ENCODE measurements around the gene GPC5.

The GPC5 gene

DNA sequence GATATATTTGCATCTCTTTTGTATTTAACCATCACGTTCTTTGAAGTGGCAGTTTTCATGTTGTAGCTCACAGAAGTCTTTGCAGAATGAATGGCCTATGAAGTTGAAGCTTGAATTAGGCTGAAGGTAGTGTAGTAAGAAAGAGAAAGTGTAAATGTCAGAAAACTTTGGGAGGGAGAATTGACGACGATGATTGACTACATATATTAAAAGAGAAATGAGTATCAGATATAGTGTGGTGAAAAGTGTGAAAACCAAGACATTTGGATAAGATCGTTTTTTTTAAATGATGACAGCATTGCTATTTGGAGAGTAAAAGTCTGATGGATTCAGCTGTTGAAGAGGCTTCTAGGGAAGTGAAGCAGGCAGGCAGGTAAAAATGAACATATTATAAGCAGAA is 14.6 kb upstream of the GPC5 start:
- H3K4me3 ChIP-seq (IDR thresholded peaks at IDR 0.05; ENCODE audit: insufficient read depth, low read depth, low read length), result no peak overlapping the region
- no peaks in the 10 kb centered on the region for H3K27me3 ChIP-seq (ENCODE audit: insufficient read depth, low read depth)
- H3K79me2 ChIP-seq (ENCODE audit: insufficient read depth, low read depth), result no peaks in the 10 kb centered on the region
- no peak overlapping the region for H3K4me2 ChIP-seq
- H3K27ac ChIP-seq, result no peak overlapping the region
- H4K20me1 ChIP-seq (ENCODE audit: insufficient read depth), result no peaks in the 10 kb centered on the region
- no peak overlapping the region for H2AFZ ChIP-seq (ENCODE audit: low read depth)
- H3K4me1 ChIP-seq (ENCODE audit: low read depth, poor library complexity, severe bottlenecking), result no peaks in the 10 kb centered on the region
- H3K9ac ChIP-seq, result no peak overlapping the region
- TF ChIP-seq, protein P1, sequence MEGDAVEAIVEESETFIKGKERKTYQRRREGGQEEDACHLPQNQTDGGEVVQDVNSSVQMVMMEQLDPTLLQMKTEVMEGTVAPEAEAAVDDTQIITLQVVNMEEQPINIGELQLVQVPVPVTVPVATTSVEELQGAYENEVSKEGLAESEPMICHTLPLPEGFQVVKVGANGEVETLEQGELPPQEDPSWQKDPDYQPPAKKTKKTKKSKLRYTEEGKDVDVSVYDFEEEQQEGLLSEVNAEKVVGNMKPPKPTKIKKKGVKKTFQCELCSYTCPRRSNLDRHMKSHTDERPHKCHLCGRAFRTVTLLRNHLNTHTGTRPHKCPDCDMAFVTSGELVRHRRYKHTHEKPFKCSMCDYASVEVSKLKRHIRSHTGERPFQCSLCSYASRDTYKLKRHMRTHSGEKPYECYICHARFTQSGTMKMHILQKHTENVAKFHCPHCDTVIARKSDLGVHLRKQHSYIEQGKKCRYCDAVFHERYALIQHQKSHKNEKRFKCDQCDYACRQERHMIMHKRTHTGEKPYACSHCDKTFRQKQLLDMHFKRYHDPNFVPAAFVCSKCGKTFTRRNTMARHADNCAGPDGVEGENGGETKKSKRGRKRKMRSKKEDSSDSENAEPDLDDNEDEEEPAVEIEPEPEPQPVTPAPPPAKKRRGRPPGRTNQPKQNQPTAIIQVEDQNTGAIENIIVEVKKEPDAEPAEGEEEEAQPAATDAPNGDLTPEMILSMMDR (conservative IDR thresholded peaks at IDR 0.05; ENCODE audit: low read depth, low read length), result no peak
- H3K36me3 ChIP-seq (ENCODE audit: insufficient read depth), result no peaks in the 10 kb centered on the region

DNA sequence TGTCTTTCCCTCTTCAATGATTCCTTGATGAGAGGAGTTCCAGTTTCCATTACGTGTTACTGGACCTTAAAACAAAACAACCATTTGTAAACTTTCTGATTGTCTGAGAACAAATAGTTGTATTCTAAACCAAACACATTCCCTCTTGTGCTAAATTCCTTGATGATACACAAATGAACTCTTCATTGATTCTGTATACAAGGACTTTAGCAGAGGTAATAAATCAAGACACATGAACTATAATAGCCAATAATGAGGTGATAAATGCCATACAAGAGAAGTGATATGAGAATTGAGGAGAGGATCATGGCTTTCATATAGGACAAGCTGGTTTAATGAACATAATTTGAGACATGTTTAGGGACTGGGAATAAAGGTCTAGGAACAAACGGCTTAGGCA is 13.5 kb upstream of the GPC5 start:
- Histone ChIP-seq H4K20me1 (ENCODE audit: insufficient read depth) (no peaks in the 10 kb centered on the region), H3K4me2 (no peak overlapping the region), H3K79me2 (ENCODE audit: insufficient read depth, low read depth) (no peaks in the 10 kb centered on the region), H3K36me3 (ENCODE audit: insufficient read depth) (no peaks in the 10 kb centered on the region), H3K4me3 (IDR thresholded peaks at IDR 0.05; ENCODE audit: insufficient read depth, low read depth, low read length) (no peak overlapping the region), H3K27me3 (ENCODE audit: insufficient read depth, low read depth) (no peaks in the 10 kb centered on the region), H2AFZ (ENCODE audit: low read depth) (no peak overlapping the region), H3K4me1 (ENCODE audit: low read depth, poor library complexity, severe bottlenecking) (no peaks in the 10 kb centered on the region), H3K9ac (no peak overlapping the region), H3K27ac (no peak overlapping the region)
- TF ChIP-seq, protein P1 (conservative IDR thresholded peaks at IDR 0.05; ENCODE audit: low read depth, low read length), result no peak

DNA sequence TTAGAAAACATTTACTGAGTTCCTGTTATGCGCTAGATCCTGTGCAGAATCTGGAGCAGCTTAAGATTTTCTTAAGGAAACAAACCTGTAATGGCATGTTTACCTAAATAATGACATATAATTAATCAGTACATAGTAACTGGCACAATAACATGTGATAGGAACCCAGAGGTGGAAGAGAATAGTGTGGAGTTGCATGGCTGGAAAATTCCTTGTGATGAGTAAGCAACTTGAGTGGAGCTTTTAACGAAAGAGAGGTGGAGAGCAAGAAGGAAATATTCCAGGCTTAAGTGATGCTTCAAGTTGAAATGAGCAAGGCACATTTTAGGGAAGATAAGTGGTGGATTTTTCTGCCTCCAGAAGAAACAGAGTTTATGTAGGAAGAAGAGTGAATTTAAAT is 9.2 kb upstream of the GPC5 start:
- no peak overlapping the region for H3K4me3 ChIP-seq (IDR thresholded peaks at IDR 0.05; ENCODE audit: insufficient read depth, low read depth, low read length)
- H3K27ac ChIP-seq, result no peak overlapping the region
- no peaks in the 10 kb centered on the region for H3K79me2 ChIP-seq (ENCODE audit: insufficient read depth, low read depth)
- no peaks in the 10 kb centered on the region for H3K36me3 ChIP-seq (ENCODE audit: insufficient read depth)
- H3K27me3 ChIP-seq (ENCODE audit: insufficient read depth, low read depth), result no peaks in the 10 kb centered on the region
- TF ChIP-seq, protein P1 (conservative IDR thresholded peaks at IDR 0.05; ENCODE audit: low read depth, low read length), result no peak
- H3K9ac ChIP-seq, result no peak overlapping the region
- H3K4me1 ChIP-seq (ENCODE audit: low read depth, poor library complexity, severe bottlenecking), result no peaks in the 10 kb centered on the region
- H4K20me1 ChIP-seq (ENCODE audit: insufficient read depth), result no peaks in the 10 kb centered on the region
- H2AFZ ChIP-seq (ENCODE audit: low read depth), result no peak overlapping the region
- no peak overlapping the region for H3K4me2 ChIP-seq

DNA sequence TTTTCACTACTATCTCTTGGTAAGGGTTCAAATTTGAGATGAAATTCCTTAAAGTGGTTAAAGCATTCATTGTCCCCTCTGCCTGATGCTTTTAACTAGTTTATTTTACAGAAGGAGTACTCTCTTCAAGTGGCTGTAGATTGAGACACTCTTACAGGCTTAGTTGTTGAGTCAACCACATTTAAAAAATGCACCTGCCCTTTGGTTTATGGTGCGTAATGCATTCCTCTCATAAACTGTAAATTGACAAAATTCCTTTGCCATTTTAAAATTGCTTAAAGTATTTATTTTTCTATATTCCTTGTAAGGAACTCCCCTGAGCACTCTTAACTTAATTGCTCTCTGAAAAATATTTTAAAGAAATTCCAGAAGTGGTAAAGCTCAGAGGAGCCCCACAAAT is 826 bp upstream of the GPC5 start:
- Histone ChIP-seq H3K9ac (no peak overlapping the region), H2AFZ (ENCODE audit: low read depth) (no peak overlapping the region), H3K36me3 (ENCODE audit: insufficient read depth) (no peaks in the 10 kb centered on the region), H3K27me3 (ENCODE audit: insufficient read depth, low read depth) (no peaks in the 10 kb centered on the region), H3K4me1 (ENCODE audit: low read depth, poor library complexity, severe bottlenecking) (no peaks in the 10 kb centered on the region), H3K27ac (no peak overlapping the region), H3K4me3 (IDR thresholded peaks at IDR 0.05; ENCODE audit: insufficient read depth, low read depth, low read length) (no peak overlapping the region), H3K79me2 (ENCODE audit: insufficient read depth, low read depth) (no peaks in the 10 kb centered on the region), H4K20me1 (ENCODE audit: insufficient read depth) (no peaks in the 10 kb centered on the region), H3K4me2 (no peak overlapping the region)
- TF ChIP-seq, protein P1 (conservative IDR thresholded peaks at IDR 0.05; ENCODE audit: low read depth, low read length), result no peak
